ENCODE measurements around the gene DUSP8.
A peak's percentile ranks its signal among the peaks of the same experiment; 100 is the strongest.

The DUSP8 gene

GRCh38 chr11:1557051-1557884 lies 14.8 kb downstream of the DUSP8 start:
- peak overlapping the region; percentile 40 for H3K4me2 ChIP-seq (ENCODE audit: insufficient read depth, low read length, poor library complexity, severe bottlenecking)
- H3K4me1 ChIP-seq (ENCODE audit: control insufficient read depth in 2 of 2, insufficient read depth in 1 of 2, low read depth in 1 of 2, low read length in 2 of 2), result peaks cover 0 to 10% of the 10 kb centered on the region in 2 donors
- no peak overlapping the region for H3K18ac ChIP-seq (ENCODE audit: low read length)
- H3K9me3 ChIP-seq (replicated peaks in 1 of 2; ENCODE audit: control insufficient read depth in 2 of 2, insufficient read depth in 1 of 2, low read depth in 1 of 2, low read length in 2 of 2), result no peaks in the 10 kb centered on the region
- peaks cover 0 to 5% of the 10 kb centered on the region in 2 donors for H3K36me3 ChIP-seq (replicated peaks in 1 of 2; ENCODE audit: control insufficient read depth in 2 of 2, insufficient read depth in 2 of 2, low read length in 2 of 2)
- H2BK12ac ChIP-seq (ENCODE audit: low read length), result peak overlapping the region; percentile 41
- peak overlapping the region; percentile 78 for H2BK15ac ChIP-seq (ENCODE audit: low read length)
- H3K9ac ChIP-seq (ENCODE audit: low read depth, low read length, poor library complexity), result no peak overlapping the region
- H2AK5ac ChIP-seq (ENCODE audit: low read depth, low read length), result peak overlapping the region; percentile 79
- no peaks in the 10 kb centered on the region for H3K79me1 ChIP-seq (ENCODE audit: low read depth, low read length)
- no peak overlapping the region for H2AFZ ChIP-seq (ENCODE audit: low read length)
- peak overlapping the region; percentile 34 for H3K23ac ChIP-seq (ENCODE audit: low read depth, low read length, poor library complexity)
- peaks cover 2 to 50% (median 47%) of the 10 kb centered on the region in 3 experiments for H3K27me3 ChIP-seq (ENCODE audit: control insufficient read depth in 3 of 3, insufficient read depth in 3 of 3, low read depth in 1 of 3, low read length in 3 of 3)
- no peak overlapping the region for H2BK5ac ChIP-seq (ENCODE audit: low read length)
- H3K4me3 ChIP-seq (ENCODE audit: low read length in 2 of 2), result no peak overlapping the region
- H3K4ac ChIP-seq (ENCODE audit: low read length), result no peak overlapping the region
- H4K91ac ChIP-seq (ENCODE audit: low read depth, low read length, poor library complexity), result no peak overlapping the region
- H4K8ac ChIP-seq (ENCODE audit: low read depth, low read length), result no peak overlapping the region
- DNase-seq (ENCODE audit: low spot score), result no peak
- no CpG with 5 or more reads among the region's 74 CpGs for WGBS, 2 donors (ENCODE audit: extremely low coverage in 2 of 2, insufficient read length in 2 of 2, insufficient replicate concordance in 1 of 2)
- peak overlapping the region; percentile 38 for H3K14ac ChIP-seq (ENCODE audit: low read length)
- H2BK120ac ChIP-seq (ENCODE audit: low read depth, low read length), result no peak overlapping the region
- H3K27ac ChIP-seq (replicated peaks; ENCODE audit: low read length), result no peak overlapping the region

DNA sequence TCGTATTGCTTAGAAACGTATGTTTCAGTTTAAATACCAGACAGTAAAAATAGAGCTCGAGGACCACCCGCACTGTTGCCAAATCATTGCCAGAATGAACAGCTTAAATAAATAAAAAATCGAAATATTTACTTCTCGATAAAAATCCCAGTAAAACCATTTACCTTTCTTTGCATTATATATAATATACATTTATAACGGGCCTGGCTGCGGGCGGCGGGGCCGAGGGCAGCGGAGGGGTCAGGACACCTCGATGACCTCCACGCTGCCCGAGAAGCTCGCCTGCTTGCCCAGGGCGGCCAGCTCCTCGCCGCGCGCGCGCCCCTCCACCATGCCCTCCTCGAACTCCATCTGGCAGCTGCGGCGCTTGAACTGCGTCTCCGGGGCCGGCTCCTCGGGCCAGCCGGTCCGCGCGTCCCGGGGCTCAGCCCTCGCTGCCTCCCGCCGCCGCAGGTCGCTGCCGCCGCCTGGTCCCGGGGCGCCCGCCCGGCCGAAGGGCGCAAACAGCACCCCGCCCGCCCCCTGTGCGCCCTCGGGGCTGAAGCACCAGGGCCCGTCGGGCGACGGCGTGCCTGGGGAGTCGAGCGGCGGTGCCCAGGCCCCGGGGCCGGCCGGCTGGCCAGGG lies 15.7 kb downstream of the DUSP8 start:
- peaks cover 0 to 10% of the 10 kb centered on the region in 2 donors for H3K4me1 ChIP-seq (ENCODE audit: control insufficient read depth in 2 of 2, insufficient read depth in 1 of 2, low read depth in 1 of 2, low read length in 2 of 2)
- no peak overlapping the region for H3K23ac ChIP-seq (ENCODE audit: low read depth, low read length, poor library complexity)
- H4K8ac ChIP-seq (ENCODE audit: low read depth, low read length), result no peak overlapping the region
- WGBS, 2 donors (ENCODE audit: extremely low coverage in 2 of 2, insufficient read length in 2 of 2, insufficient replicate concordance in 1 of 2), result 100% methylated on average over 2 of the region's 63 CpGs; no CpG with 5 or more reads in 1 of the 2 donors
- no peak overlapping the region for H3K14ac ChIP-seq (ENCODE audit: low read length)
- no peaks in the 10 kb centered on the region for H3K79me1 ChIP-seq (ENCODE audit: low read depth, low read length)
- no peak overlapping the region for H2BK5ac ChIP-seq (ENCODE audit: low read length)
- H3K4ac ChIP-seq (ENCODE audit: low read length), result no peak overlapping the region
- DNase-seq (ENCODE audit: low spot score), result no peak
- no peak overlapping the region for H2BK120ac ChIP-seq (ENCODE audit: low read depth, low read length)
- no peak overlapping the region for H2BK12ac ChIP-seq (ENCODE audit: low read length)
- no peak overlapping the region for H3K9ac ChIP-seq (ENCODE audit: low read depth, low read length, poor library complexity)
- peak overlapping the region; percentile 40 for H3K4me2 ChIP-seq (ENCODE audit: insufficient read depth, low read length, poor library complexity, severe bottlenecking)
- no peak overlapping the region for H3K27ac ChIP-seq (replicated peaks; ENCODE audit: low read length)
- no peak overlapping the region for H2BK15ac ChIP-seq (ENCODE audit: low read length)
- peak overlapping the region; percentile 38 for H3K18ac ChIP-seq (ENCODE audit: low read length)
- no peak overlapping the region for H2AK5ac ChIP-seq (ENCODE audit: low read depth, low read length)
- no peak overlapping the region for H4K91ac ChIP-seq (ENCODE audit: low read depth, low read length, poor library complexity)
- no peaks in the 10 kb centered on the region for H3K9me3 ChIP-seq (replicated peaks in 1 of 2; ENCODE audit: control insufficient read depth in 2 of 2, insufficient read depth in 1 of 2, low read depth in 1 of 2, low read length in 2 of 2)
- H3K36me3 ChIP-seq (replicated peaks in 1 of 2; ENCODE audit: control insufficient read depth in 2 of 2, insufficient read depth in 2 of 2, low read length in 2 of 2), result peaks cover 0 to 3% of the 10 kb centered on the region in 2 donors
- H2AFZ ChIP-seq (ENCODE audit: low read length), result no peak overlapping the region
- no peak overlapping the region for H3K4me3 ChIP-seq (ENCODE audit: low read length in 2 of 2)
- peaks cover 2 to 51% (median 49%) of the 10 kb centered on the region in 3 experiments for H3K27me3 ChIP-seq (ENCODE audit: control insufficient read depth in 3 of 3, insufficient read depth in 3 of 3, low read depth in 1 of 3, low read length in 3 of 3)

- no peak overlapping the region for H3K4me3 ChIP-seq (ENCODE audit: low read length in 2 of 2)
- no peak for DNase-seq (ENCODE audit: low spot score)
These were observed 16.3 kb downstream of the DUSP8 start for GRCh38 chr11:1555713-1556153.

More at GRCh38 chr11:1555713-1556153, 16.3 kb downstream of the DUSP8 start:
- no CpG with 5 or more reads among the region's 9 CpGs for WGBS, 2 donors (ENCODE audit: extremely low coverage in 2 of 2, insufficient read length in 2 of 2, insufficient replicate concordance in 1 of 2)
- Histone ChIP-seq H4K91ac (ENCODE audit: low read depth, low read length, poor library complexity) (no peak overlapping the region), H3K4me1 (ENCODE audit: control insufficient read depth in 2 of 2, insufficient read depth in 1 of 2, low read depth in 1 of 2, low read length in 2 of 2) (peaks cover 0 to 10% of the 10 kb centered on the region in 2 donors), H3K23ac (ENCODE audit: low read depth, low read length, poor library complexity) (no peak overlapping the region), H3K27ac (replicated peaks; ENCODE audit: low read length) (no peak overlapping the region), H3K4ac (ENCODE audit: low read length) (no peak overlapping the region), H4K8ac (ENCODE audit: low read depth, low read length) (peak overlapping the region; percentile 33), H3K14ac (ENCODE audit: low read length) (no peak overlapping the region), H3K4me2 (ENCODE audit: insufficient read depth, low read length, poor library complexity, severe bottlenecking) (no peak overlapping the region), H2BK12ac (ENCODE audit: low read length) (no peak overlapping the region), H2BK5ac (ENCODE audit: low read length) (no peak overlapping the region), H3K18ac (ENCODE audit: low read length) (no peak overlapping the region), H2AFZ (ENCODE audit: low read length) (no peak overlapping the region), H3K27me3 (ENCODE audit: control insufficient read depth in 3 of 3, insufficient read depth in 3 of 3, low read depth in 1 of 3, low read length in 3 of 3) (peaks cover 2 to 51% (median 45%) of the 10 kb centered on the region in 3 experiments), H3K9me3 (replicated peaks in 1 of 2; ENCODE audit: control insufficient read depth in 2 of 2, insufficient read depth in 1 of 2, low read depth in 1 of 2, low read length in 2 of 2) (no peaks in the 10 kb centered on the region), H3K79me1 (ENCODE audit: low read depth, low read length) (no peaks in the 10 kb centered on the region), H2BK120ac (ENCODE audit: low read depth, low read length) (no peak overlapping the region), H2BK15ac (ENCODE audit: low read length) (no peak overlapping the region), H2AK5ac (ENCODE audit: low read depth, low read length) (no peak overlapping the region), H3K36me3 (replicated peaks in 1 of 2; ENCODE audit: control insufficient read depth in 2 of 2, insufficient read depth in 2 of 2, low read length in 2 of 2) (peaks cover 0 to 3% of the 10 kb centered on the region in 2 donors), H3K9ac (ENCODE audit: low read depth, low read length, poor library complexity) (no peak overlapping the region)
